Heart left ventricle (tissue), 16 donors: Measurements from ENCODE around the gene ARAP1. TPM values are rescaled to one million over a fixed set of nuclear protein-coding genes. Genes with fewer than 3 reads are reported as not detected.

Experiments
- ATAC-seq, 4 donors: fragments of 200-7000 bp; cut with Tn5 transposase; one replicate each; pipeline ENCODE4 v1.9.1; 2020 to 2022; ENCODE audit warnings: moderate library complexity in 4 of 4, mild to moderate bottlenecking in 3 of 4, moderate number of reproducible peaks in 1 of 4
- DNase-seq, 5 donors: peaks; one replicate each; pipeline ENCODE4 v3.0.0-alpha.2; 2020
- H3K27ac ChIP-seq, 12 donors: fragments of 200-600 bp; sonication (generic) in 4 of 12; one replicate each; pipeline versions ENCODE4 v1.5.0 to v1.8.0; 2016 to 2022; ENCODE audit warnings: mild to moderate bottlenecking in 2 of 12
- H3K27me3 ChIP-seq, 9 donors: fragments of 200-600 bp; sonication (generic) in 2 of 9; one replicate each; pipeline versions ENCODE4 v1.5.1 to v1.8.0; 2016 to 2022; ENCODE audit warnings: mild to moderate bottlenecking in 3 of 9
- H3K36me3 ChIP-seq, 9 donors: fragments of 200-600 bp; sonication (generic) in 2 of 9; one replicate each; pipeline versions ENCODE4 v1.5.0 to v1.8.0; 2018 to 2022; ENCODE audit warnings: mild to moderate bottlenecking in 2 of 9
- H3K4me1 ChIP-seq, 12 donors: fragments of 200-600 bp; sonication (generic) in 4 of 12; one replicate each; pipeline versions ENCODE4 v1.5.0 to v1.8.0; 2016 to 2022; ENCODE audit warnings: mild to moderate bottlenecking in 3 of 12
- H3K4me3 ChIP-seq, 12 donors: fragments of 200-600 bp; sonication (generic) in 4 of 12; one replicate each; pipeline versions ENCODE4 v1.5.0 to v1.8.0; 2017 to 2022; ENCODE audit warnings: mild to moderate bottlenecking in 9 of 12, moderate library complexity in 4 of 12
- H3K9me3 ChIP-seq, 12 donors: fragments of 200-600 bp; sonication (generic) in 4 of 12; one replicate each; pipeline versions ENCODE4 v1.5.0 to v1.8.0; 2016 to 2022; ENCODE audit warnings: mild to moderate bottlenecking in 1 of 12
- CTCF ChIP-seq, 12 donors: fragments of 200-600 bp; sonication (generic) in 4 of 12; IDR thresholded peaks; one replicate each; pipeline versions ENCODE4 v1.5.0 to v1.8.0; 2018 to 2022; ENCODE audit warnings: antibody characterized with exemption in 12 of 12, mild to moderate bottlenecking in 5 of 12
- POLR2A ChIP-seq, 2 donors: fragments of 450-650 bp; IDR thresholded peaks; one replicate each; pipeline ENCODE4 v1.6.1; 2017; ENCODE audit warnings: antibody characterized with exemption in 2 of 2, mild to moderate bottlenecking in 2 of 2, moderate library complexity in 2 of 2
- WGBS, 4 donors: extraction: QIAGEN DNeasy Blood & Tissue Kit in 2 of 4; methylation state at CpG; one replicate each; pipeline versions ENCODE4 v1.1.5 to v1.1.7; 2013 to 2018; 5-methylcytosine and 5-hydroxymethylcytosine counted together
- intact Hi-C, 10 donors: fragments of 100-400 bp; cut with DNase I; formaldehyde crosslinking; loops; one replicate each; pipeline versions ENCODE4 v1.11.1 to v1.14.2; 2022
- polyA plus RNA-seq, 2 donors: library from polyadenylated mRNA; stranded (reverse); fragments of 200-250 nt; gene quantifications; one replicate each; pipeline ENCODE4 v1.2.3, GENCODE V29; 2013
- total RNA-seq, 9 donors: library from RNA; depleted of rRNA in 2 of 9; stranded (reverse); fragments of >200 nt in 2 of 9; fragmentation: NEBNext Ultra II Directional in 3 of 9; extraction: Animal tissue kit (Norgen Biotek cat#: 25700) in 3 of 9; gene quantifications; one replicate each; pipeline versions ENCODE4 v1.1.0 to v1.2.4, GENCODE V29; 2016 to 2023
- donor health status: ischemic (EF 13 %, LVEDD 7.1; RV severe dilation, severe dysfunction).
- donor health status: healthy with polysubstance abuse.
- donor health status: DM: no; HTN: yes; CAD: no.
- donor health status: DM: no; HTN: no; CAD: no.
- donor health status: ischemic (EF 25% LVEDD 6.9; RV normal size, moderate dysfunction).
- donor health status: ischemic (EF 25% LVEDD 5.7; RV mildly dilated, moderate dysfunction).
- donor health status: healthy.
- donor health status: DM: yes; HTN: yes; CAD: no.
- donor health status: ischemic (EF 35%, LVEDD 5.7; RV mildly dilated, moderate dysfunction).
- donor health status: nonischemic (EF 11% LVEDD 7.7; RV severe dilation, severe dysfunction).
- donor health status: DM: yes; HTN: yes; CAD: no.
- donor health status: PGD.
- donor health status: ischemic (EF 29% LVEDD 5.4; RV normal size, mild dysfunction).
- donor health status: nonischemic (EF 23%, LVEDD 6.1; RV moderate dilation, normal function).

Gene ARAP1
- total and polyA plus RNA-seq, 11 donors: 35.4 to 116 (median 43.6) TPM

- peaks cover 13 to 74% (median 46%) of the 10 kb centered on the region in 9 donors for H3K27me3 ChIP-seq
- H3K4me3 ChIP-seq: no peak overlapping the region
- no peaks in the 10 kb centered on the region for H3K9me3 ChIP-seq
- intact Hi-C loops: loop anchor here in 2 of 10 donors (10.0 kb wide), 1 partner anchor 199 kb away; no protein-coding TSS in a partner anchor
- H3K27ac ChIP-seq: no peak overlapping the region
- DNase-seq: no peak
- no peak for ATAC-seq
- TF ChIP-seq CTCF (IDR thresholded peaks at IDR 0.05) (no peak), POLR2A (IDR thresholded peaks at IDR 0.05) (no peak)
- H3K36me3 ChIP-seq: no peaks in the 10 kb centered on the region
- 27 to 37% (median 31%) methylated on average over 12 of the region's 12 CpGs for WGBS, 4 donors
- H3K4me1 ChIP-seq: peaks cover 0 to 27% (median 8%) of the 10 kb centered on the region in 12 donors
Observed at GRCh38 chr11:72673284-72673942, 78.8 kb downstream of the ARAP1 start.

GRCh38 chr11:72672597-72673238 is 79.5 kb downstream of the ARAP1 start:
- DNase-seq: no peak

GRCh38 chr11:72671152-72672099 is 80.8 kb downstream of the ARAP1 start:
- peaks cover 10 to 55% (median 32%) of the 10 kb centered on the region in 9 donors for H3K27me3 ChIP-seq
- intact Hi-C loops: loop anchor here in 2 of 10 donors (10.0 kb wide), 1 partner anchor 197 kb away; no protein-coding TSS in a partner anchor
- H3K4me3 ChIP-seq: no peak overlapping the region
- no peak for DNase-seq
- 51 to 67% (median 54%) methylated on average over 8 of the region's 8 CpGs for WGBS, 4 donors
- H3K36me3 ChIP-seq: no peaks in the 10 kb centered on the region
- peaks cover 0 to 12% (median 2%) of the 10 kb centered on the region in 12 donors for H3K9me3 ChIP-seq
- peaks cover 0 to 22% (median 6%) of the 10 kb centered on the region in 12 donors for H3K4me1 ChIP-seq
- no peak overlapping the region for H3K27ac ChIP-seq
- TF ChIP-seq CTCF (IDR thresholded peaks at IDR 0.05): no peak
- no peak for TF ChIP-seq POLR2A (IDR thresholded peaks at IDR 0.05)
- no peak for ATAC-seq

More at GRCh38 chr11:72672597-72673238, 79.5 kb downstream of the ARAP1 start:
- peaks cover 13 to 67% (median 45%) of the 10 kb centered on the region in 9 donors for H3K27me3 ChIP-seq
- peaks cover 0 to 28% (median 8%) of the 10 kb centered on the region in 12 donors for H3K4me1 ChIP-seq
- ATAC-seq: no peak
- peaks cover 0 to 4% (median 0%) of the 10 kb centered on the region in 12 donors for H3K9me3 ChIP-seq
- intact Hi-C loops: loop anchor here in 2 of 10 donors (10.0 kb wide), 1 partner anchor 198 kb away; no protein-coding TSS in a partner anchor
- no peaks in the 10 kb centered on the region for H3K36me3 ChIP-seq
- WGBS, 4 donors: 61 to 71% (median 63%) methylated on average over 4 of the region's 4 CpGs
- no peak overlapping the region for H3K4me3 ChIP-seq
- TF ChIP-seq CTCF (IDR thresholded peaks at IDR 0.05) (no peak), POLR2A (IDR thresholded peaks at IDR 0.05) (no peak)
- no peak overlapping the region for H3K27ac ChIP-seq
